ENCODE results near the gene CPA2.

Gene CPA2

DNA sequence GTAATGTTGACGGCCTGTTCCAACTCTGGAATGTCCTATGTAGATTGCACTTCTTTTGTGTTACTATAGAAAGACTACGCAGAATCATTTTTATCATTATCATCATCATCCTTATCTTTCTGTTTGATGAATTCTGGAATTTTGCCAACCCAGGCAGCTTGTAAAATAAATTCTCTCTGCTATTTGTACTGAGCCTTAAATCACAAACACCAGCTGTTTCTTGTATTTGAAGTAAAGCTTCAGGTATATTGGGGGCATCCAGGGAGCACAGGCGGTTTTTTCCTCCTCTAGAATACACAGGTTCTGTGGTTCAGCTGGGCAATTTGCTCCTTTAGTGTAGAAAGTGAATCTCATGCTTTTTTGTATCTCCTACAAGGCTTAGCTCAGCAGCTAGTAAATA lies 63.0 kb downstream of the CPA2 start:
- Histone ChIP-seq H3K9ac (ENCODE audit: low read depth, low read length, poor library complexity) (no peak overlapping the region), H3K4me1 (ENCODE audit: control insufficient read depth in 2 of 2, insufficient read depth in 1 of 2, low read depth in 1 of 2, low read length in 2 of 2) (no peaks in the 10 kb centered on the region), H3K23ac (ENCODE audit: low read depth, low read length, poor library complexity) (no peak overlapping the region), H3K36me3 (replicated peaks in 1 of 2; ENCODE audit: control insufficient read depth in 2 of 2, insufficient read depth in 2 of 2, low read length in 2 of 2) (no peaks in the 10 kb centered on the region), H2BK15ac (ENCODE audit: low read length) (no peak overlapping the region), H3K9me3 (replicated peaks in 1 of 2; ENCODE audit: control insufficient read depth in 2 of 2, insufficient read depth in 1 of 2, low read depth in 1 of 2, low read length in 2 of 2) (no peaks in the 10 kb centered on the region), H3K4ac (ENCODE audit: low read length) (no peak overlapping the region), H2AFZ (ENCODE audit: low read length) (no peak overlapping the region), H3K79me1 (ENCODE audit: low read depth, low read length) (no peaks in the 10 kb centered on the region), H2BK12ac (ENCODE audit: low read length) (no peak overlapping the region), H3K27me3 (ENCODE audit: control insufficient read depth in 3 of 3, insufficient read depth in 3 of 3, low read depth in 1 of 3, low read length in 3 of 3) (no peaks in the 10 kb centered on the region), H2AK5ac (ENCODE audit: low read depth, low read length) (no peak overlapping the region), H4K8ac (ENCODE audit: low read depth, low read length) (no peak overlapping the region), H3K4me3 (ENCODE audit: low read length in 2 of 2) (no peak overlapping the region), H3K14ac (ENCODE audit: low read length) (no peak overlapping the region), H3K4me2 (ENCODE audit: insufficient read depth, low read length, poor library complexity, severe bottlenecking) (no peak overlapping the region), H2BK120ac (ENCODE audit: low read depth, low read length) (no peak overlapping the region), H2BK5ac (ENCODE audit: low read length) (no peak overlapping the region), H3K18ac (ENCODE audit: low read length) (no peak overlapping the region), H4K91ac (ENCODE audit: low read depth, low read length, poor library complexity) (no peak overlapping the region), H3K27ac (replicated peaks; ENCODE audit: low read length) (no peak overlapping the region)
- no CpG with 5 or more reads among the region's 3 CpGs for WGBS, 2 donors (ENCODE audit: extremely low coverage in 2 of 2, insufficient read length in 2 of 2, insufficient replicate concordance in 1 of 2)
- no peak for DNase-seq (ENCODE audit: low spot score)

DNA sequence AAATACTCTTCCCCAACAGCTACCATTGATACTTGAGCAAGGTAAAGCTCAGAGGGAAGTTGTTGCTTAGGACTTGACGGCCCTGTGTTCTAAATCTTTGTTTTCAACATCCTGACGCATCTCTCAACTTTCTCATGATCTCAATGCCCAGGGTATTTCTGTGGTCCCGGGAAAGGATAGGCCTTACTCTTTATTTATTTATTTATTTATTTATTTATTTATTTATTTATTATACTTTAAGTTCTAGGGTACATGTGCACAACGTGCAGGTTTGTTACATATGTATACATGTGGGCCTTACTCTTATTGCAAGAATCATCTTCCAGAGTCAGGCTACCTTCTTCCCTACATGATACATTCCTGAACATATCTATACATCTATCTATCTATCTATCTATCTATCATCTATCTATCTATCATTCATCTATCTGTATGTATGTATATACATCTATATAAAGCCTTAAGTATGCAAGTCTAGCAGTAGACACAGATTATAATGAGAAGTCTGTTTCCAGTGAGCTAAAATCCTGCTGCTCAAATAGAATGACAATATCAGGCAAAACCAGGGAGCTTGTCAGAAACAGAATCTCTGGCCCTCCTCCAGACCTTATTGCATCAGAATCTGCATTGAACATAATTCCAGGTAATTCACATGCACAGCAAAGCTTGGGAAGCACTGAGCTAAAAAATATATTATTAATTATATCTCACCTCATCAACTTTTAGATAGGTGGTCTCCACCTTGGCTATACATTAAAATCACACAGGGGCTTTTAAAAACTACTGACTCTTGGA lies 65.8 kb downstream of the CPA2 start:
- Histone ChIP-seq H3K18ac (ENCODE audit: low read length) (no peak overlapping the region), H3K79me1 (ENCODE audit: low read depth, low read length) (no peaks in the 10 kb centered on the region), H4K8ac (ENCODE audit: low read depth, low read length) (no peak overlapping the region), H3K27me3 (ENCODE audit: control insufficient read depth in 3 of 3, insufficient read depth in 3 of 3, low read depth in 1 of 3, low read length in 3 of 3) (no peaks in the 10 kb centered on the region), H3K4me2 (ENCODE audit: insufficient read depth, low read length, poor library complexity, severe bottlenecking) (no peak overlapping the region), H2BK12ac (ENCODE audit: low read length) (no peak overlapping the region), H3K4me1 (ENCODE audit: control insufficient read depth in 2 of 2, insufficient read depth in 1 of 2, low read depth in 1 of 2, low read length in 2 of 2) (no peaks in the 10 kb centered on the region), H2AFZ (ENCODE audit: low read length) (no peak overlapping the region), H3K36me3 (replicated peaks in 1 of 2; ENCODE audit: control insufficient read depth in 2 of 2, insufficient read depth in 2 of 2, low read length in 2 of 2) (no peaks in the 10 kb centered on the region), H2BK15ac (ENCODE audit: low read length) (no peak overlapping the region), H3K27ac (replicated peaks; ENCODE audit: low read length) (no peak overlapping the region), H3K23ac (ENCODE audit: low read depth, low read length, poor library complexity) (no peak overlapping the region), H3K4ac (ENCODE audit: low read length) (no peak overlapping the region), H3K9ac (ENCODE audit: low read depth, low read length, poor library complexity) (no peak overlapping the region), H2BK5ac (ENCODE audit: low read length) (no peak overlapping the region), H2AK5ac (ENCODE audit: low read depth, low read length) (no peak overlapping the region), H2BK120ac (ENCODE audit: low read depth, low read length) (no peak overlapping the region), H3K4me3 (ENCODE audit: low read length in 2 of 2) (no peak overlapping the region), H3K14ac (ENCODE audit: low read length) (no peak overlapping the region), H4K91ac (ENCODE audit: low read depth, low read length, poor library complexity) (no peak overlapping the region), H3K9me3 (replicated peaks in 1 of 2; ENCODE audit: control insufficient read depth in 2 of 2, insufficient read depth in 1 of 2, low read depth in 1 of 2, low read length in 2 of 2) (no peaks in the 10 kb centered on the region)
- WGBS, 2 donors (ENCODE audit: extremely low coverage in 2 of 2, insufficient read length in 2 of 2, insufficient replicate concordance in 1 of 2): no CpG with 5 or more reads among the region's 4 CpGs
- no peak for DNase-seq (ENCODE audit: low spot score)

DNA sequence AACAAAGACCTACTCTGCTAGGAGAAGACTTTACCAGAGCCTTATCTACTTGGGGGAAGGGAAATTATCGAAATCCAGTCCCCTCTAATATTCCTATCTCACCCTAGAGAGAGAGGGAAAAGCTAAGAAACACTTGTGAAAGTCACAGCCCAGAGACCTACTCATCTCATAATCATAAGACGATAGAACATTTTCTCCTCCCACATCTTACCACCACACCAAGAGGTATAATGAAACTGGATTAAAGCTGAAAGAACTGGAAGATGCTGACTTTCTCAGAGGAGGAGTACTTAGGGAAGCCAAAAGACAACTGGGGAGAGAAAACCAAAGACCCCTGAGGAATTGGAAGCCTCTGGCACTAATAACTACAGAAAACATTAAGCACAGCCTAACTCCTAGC lies 67.2 kb downstream of the CPA2 start:
- WGBS, 2 donors (ENCODE audit: extremely low coverage in 2 of 2, insufficient read length in 2 of 2, insufficient replicate concordance in 1 of 2): no CpG with 5 or more reads among the region's 2 CpGs
- no peaks in the 10 kb centered on the region for H3K79me1 ChIP-seq (ENCODE audit: low read depth, low read length)
- no peak overlapping the region for H3K27ac ChIP-seq (replicated peaks; ENCODE audit: low read length)

DNA sequence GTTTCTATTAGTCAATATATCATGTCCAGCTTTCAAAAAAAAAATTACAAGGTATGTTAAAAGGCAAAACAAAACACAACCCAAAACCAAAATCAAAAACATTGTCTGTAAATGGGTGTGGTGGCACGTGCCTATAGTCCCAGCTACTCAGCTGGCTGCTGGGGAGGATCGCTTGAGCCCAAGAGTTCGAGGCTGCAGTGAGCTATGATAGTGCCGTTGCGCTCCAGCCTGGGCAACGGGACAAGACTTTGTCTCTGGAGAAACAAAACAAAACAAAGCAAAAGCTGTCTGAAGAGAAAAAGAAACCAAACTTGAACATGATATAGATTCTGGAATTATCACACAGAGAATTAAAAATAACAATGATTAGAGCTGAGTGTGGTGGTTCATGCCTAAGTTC lies 67.6 kb downstream of the CPA2 start:
- no peak overlapping the region for H4K8ac ChIP-seq (ENCODE audit: low read depth, low read length)
- no peak overlapping the region for H2AK5ac ChIP-seq (ENCODE audit: low read depth, low read length)
- no peak overlapping the region for H2BK15ac ChIP-seq (ENCODE audit: low read length)
- H2AFZ ChIP-seq (ENCODE audit: low read length): no peak overlapping the region
- H2BK120ac ChIP-seq (ENCODE audit: low read depth, low read length): no peak overlapping the region
- no peak for DNase-seq (ENCODE audit: low spot score)
- H2BK12ac ChIP-seq (ENCODE audit: low read length): no peak overlapping the region
- no peak overlapping the region for H3K4me3 ChIP-seq (ENCODE audit: low read length in 2 of 2)
- no CpG with 5 or more reads among the region's 6 CpGs for WGBS, 2 donors (ENCODE audit: extremely low coverage in 2 of 2, insufficient read length in 2 of 2, insufficient replicate concordance in 1 of 2)
- H3K18ac ChIP-seq (ENCODE audit: low read length): no peak overlapping the region
- no peak overlapping the region for H4K91ac ChIP-seq (ENCODE audit: low read depth, low read length, poor library complexity)
- H3K27ac ChIP-seq (replicated peaks; ENCODE audit: low read length): no peak overlapping the region
- no peaks in the 10 kb centered on the region for H3K79me1 ChIP-seq (ENCODE audit: low read depth, low read length)
- no peak overlapping the region for H3K4ac ChIP-seq (ENCODE audit: low read length)
- H3K4me1 ChIP-seq (ENCODE audit: control insufficient read depth in 2 of 2, insufficient read depth in 1 of 2, low read depth in 1 of 2, low read length in 2 of 2): peaks cover 0 to 2% of the 10 kb centered on the region in 2 donors
- H3K9me3 ChIP-seq (replicated peaks in 1 of 2; ENCODE audit: control insufficient read depth in 2 of 2, insufficient read depth in 1 of 2, low read depth in 1 of 2, low read length in 2 of 2): no peaks in the 10 kb centered on the region
- H3K27me3 ChIP-seq (ENCODE audit: control insufficient read depth in 3 of 3, insufficient read depth in 3 of 3, low read depth in 1 of 3, low read length in 3 of 3): no peaks in the 10 kb centered on the region
- no peak overlapping the region for H3K23ac ChIP-seq (ENCODE audit: low read depth, low read length, poor library complexity)
- no peak overlapping the region for H3K9ac ChIP-seq (ENCODE audit: low read depth, low read length, poor library complexity)
- no peak overlapping the region for H2BK5ac ChIP-seq (ENCODE audit: low read length)
- H3K4me2 ChIP-seq (ENCODE audit: insufficient read depth, low read length, poor library complexity, severe bottlenecking): no peak overlapping the region
- H3K36me3 ChIP-seq (replicated peaks in 1 of 2; ENCODE audit: control insufficient read depth in 2 of 2, insufficient read depth in 2 of 2, low read length in 2 of 2): no peaks in the 10 kb centered on the region
- H3K14ac ChIP-seq (ENCODE audit: low read length): no peak overlapping the region

More for the DNA sequence above, 67.2 kb downstream of the CPA2 start:
- Histone ChIP-seq H2BK15ac (ENCODE audit: low read length) (no peak overlapping the region), H3K9me3 (replicated peaks in 1 of 2; ENCODE audit: control insufficient read depth in 2 of 2, insufficient read depth in 1 of 2, low read depth in 1 of 2, low read length in 2 of 2) (no peaks in the 10 kb centered on the region), H3K23ac (ENCODE audit: low read depth, low read length, poor library complexity) (no peak overlapping the region), H3K36me3 (replicated peaks in 1 of 2; ENCODE audit: control insufficient read depth in 2 of 2, insufficient read depth in 2 of 2, low read length in 2 of 2) (no peaks in the 10 kb centered on the region), H3K27me3 (ENCODE audit: control insufficient read depth in 3 of 3, insufficient read depth in 3 of 3, low read depth in 1 of 3, low read length in 3 of 3) (no peaks in the 10 kb centered on the region), H3K4me2 (ENCODE audit: insufficient read depth, low read length, poor library complexity, severe bottlenecking) (no peak overlapping the region), H3K4me1 (ENCODE audit: control insufficient read depth in 2 of 2, insufficient read depth in 1 of 2, low read depth in 1 of 2, low read length in 2 of 2) (peaks cover 0 to 2% of the 10 kb centered on the region in 2 donors), H2AFZ (ENCODE audit: low read length) (no peak overlapping the region), H3K4me3 (ENCODE audit: low read length in 2 of 2) (no peak overlapping the region), H3K9ac (ENCODE audit: low read depth, low read length, poor library complexity) (no peak overlapping the region), H4K8ac (ENCODE audit: low read depth, low read length) (no peak overlapping the region), H2BK5ac (ENCODE audit: low read length) (no peak overlapping the region), H2BK12ac (ENCODE audit: low read length) (no peak overlapping the region), H3K4ac (ENCODE audit: low read length) (no peak overlapping the region), H2AK5ac (ENCODE audit: low read depth, low read length) (no peak overlapping the region), H3K18ac (ENCODE audit: low read length) (no peak overlapping the region), H3K14ac (ENCODE audit: low read length) (no peak overlapping the region), H4K91ac (ENCODE audit: low read depth, low read length, poor library complexity) (no peak overlapping the region), H2BK120ac (ENCODE audit: low read depth, low read length) (no peak overlapping the region)
- DNase-seq (ENCODE audit: low spot score): no peak
